Suprapubic skin (tissue), 4 donors: Measurements from ENCODE around the gene FRMPD4. TPM values are rescaled to one million over a fixed set of nuclear protein-coding genes. Genes with fewer than 3 reads are reported as not detected.

Experiments
- DNase-seq, 2 donors: peaks; one replicate each; pipeline ENCODE4 v3.0.0-alpha.2; 2019; ENCODE audit warnings: low spot score in 2 of 2
- H3K27ac ChIP-seq: fragments of 200-600 bp; sonication (generic); one replicate; pipeline ENCODE4 v1.5.1; 2019
- H3K27me3 ChIP-seq: fragments of 200-600 bp; sonication (generic); one replicate; pipeline ENCODE4 v1.5.1; 2019
- H3K36me3 ChIP-seq: fragments of 200-600 bp; sonication (generic); one replicate; pipeline ENCODE4 v1.5.1; 2019
- H3K4me1 ChIP-seq: fragments of 200-600 bp; sonication (generic); one replicate; pipeline ENCODE4 v1.5.1; 2019
- H3K4me3 ChIP-seq: fragments of 200-600 bp; sonication (generic); one replicate; pipeline ENCODE4 v1.5.1; 2019; ENCODE audit warnings: mild to moderate bottlenecking
- H3K9me3 ChIP-seq: fragments of 200-600 bp; sonication (generic); one replicate; pipeline ENCODE4 v1.5.1; 2019
- EP300 ChIP-seq: sonication (generic); formaldehyde crosslinking; IDR thresholded peaks from one replicate; pipeline ENCODE4 v1.6.1; 2017; ENCODE audit warnings: antibody characterized with exemption
- POLR2A ChIP-seq, 2 donors: fragments of 450-650 bp; IDR thresholded peaks; one replicate each; pipeline ENCODE4 v1.6.1; 2017; ENCODE audit warnings: antibody characterized with exemption in 2 of 2, mild to moderate bottlenecking in 2 of 2, moderate library complexity in 2 of 2
- POLR2AphosphoS5 ChIP-seq, 3 donors: sonication (generic); formaldehyde crosslinking; IDR thresholded peaks; one replicate each; pipeline ENCODE4 v1.6.1; 2017; ENCODE audit warnings: antibody characterized with exemption in 3 of 3
- WGBS: methylation state at CpG from one replicate; pipeline ENCODE4 v1.1.5; 2018; 5-methylcytosine and 5-hydroxymethylcytosine counted together
- total RNA-seq, 4 donors: library from RNA; depleted of rRNA; stranded (reverse); fragments of >200 nt; gene quantifications; one replicate each; pipeline ENCODE4 v1.1.0, GENCODE V29; 2016
- TF ChIP-seq, protein P1 (sequence below), 2 donors: fragments of 200-600 bp in 1 of 2; fragments of 450-650 bp in 1 of 2; sonication (generic) in 1 of 2; IDR thresholded peaks; one replicate each; pipeline ENCODE4 v1.5.1; 2016 to 2019; ENCODE audit warnings: antibody characterized with exemption in 2 of 2, mild to moderate bottlenecking in 1 of 2, moderate library complexity in 1 of 2

FRMPD4 gene
- total RNA-seq, 4 donors from 2014 or later = 0.08 to 0.13 TPM; not detected in 2

- H3K36me3 ChIP-seq = no peaks in the 10 kb centered on the region
- no peaks in the 10 kb centered on the region for H3K9me3 ChIP-seq
- no peaks in the 10 kb centered on the region for H3K27me3 ChIP-seq
- H3K4me3 ChIP-seq = no peak overlapping the region
- DNase-seq = no peak
- H3K4me1 ChIP-seq = no peaks in the 10 kb centered on the region
- no peak overlapping the region for H3K27ac ChIP-seq
- TF ChIP-seq, protein P1, sequence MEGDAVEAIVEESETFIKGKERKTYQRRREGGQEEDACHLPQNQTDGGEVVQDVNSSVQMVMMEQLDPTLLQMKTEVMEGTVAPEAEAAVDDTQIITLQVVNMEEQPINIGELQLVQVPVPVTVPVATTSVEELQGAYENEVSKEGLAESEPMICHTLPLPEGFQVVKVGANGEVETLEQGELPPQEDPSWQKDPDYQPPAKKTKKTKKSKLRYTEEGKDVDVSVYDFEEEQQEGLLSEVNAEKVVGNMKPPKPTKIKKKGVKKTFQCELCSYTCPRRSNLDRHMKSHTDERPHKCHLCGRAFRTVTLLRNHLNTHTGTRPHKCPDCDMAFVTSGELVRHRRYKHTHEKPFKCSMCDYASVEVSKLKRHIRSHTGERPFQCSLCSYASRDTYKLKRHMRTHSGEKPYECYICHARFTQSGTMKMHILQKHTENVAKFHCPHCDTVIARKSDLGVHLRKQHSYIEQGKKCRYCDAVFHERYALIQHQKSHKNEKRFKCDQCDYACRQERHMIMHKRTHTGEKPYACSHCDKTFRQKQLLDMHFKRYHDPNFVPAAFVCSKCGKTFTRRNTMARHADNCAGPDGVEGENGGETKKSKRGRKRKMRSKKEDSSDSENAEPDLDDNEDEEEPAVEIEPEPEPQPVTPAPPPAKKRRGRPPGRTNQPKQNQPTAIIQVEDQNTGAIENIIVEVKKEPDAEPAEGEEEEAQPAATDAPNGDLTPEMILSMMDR (IDR thresholded peaks at IDR 0.05) = no peak
- no peak for TF ChIP-seq POLR2AphosphoS5 (IDR thresholded peaks at IDR 0.05)
- TF ChIP-seq POLR2A (IDR thresholded peaks at IDR 0.05) = no peak
- TF ChIP-seq EP300 = no peak
- WGBS = 67% methylated on average over 2 of the region's 2 CpGs
Observed at GRCh38 chrX:12145402-12145801, 7.1 kb downstream of the FRMPD4 start.

DNA sequence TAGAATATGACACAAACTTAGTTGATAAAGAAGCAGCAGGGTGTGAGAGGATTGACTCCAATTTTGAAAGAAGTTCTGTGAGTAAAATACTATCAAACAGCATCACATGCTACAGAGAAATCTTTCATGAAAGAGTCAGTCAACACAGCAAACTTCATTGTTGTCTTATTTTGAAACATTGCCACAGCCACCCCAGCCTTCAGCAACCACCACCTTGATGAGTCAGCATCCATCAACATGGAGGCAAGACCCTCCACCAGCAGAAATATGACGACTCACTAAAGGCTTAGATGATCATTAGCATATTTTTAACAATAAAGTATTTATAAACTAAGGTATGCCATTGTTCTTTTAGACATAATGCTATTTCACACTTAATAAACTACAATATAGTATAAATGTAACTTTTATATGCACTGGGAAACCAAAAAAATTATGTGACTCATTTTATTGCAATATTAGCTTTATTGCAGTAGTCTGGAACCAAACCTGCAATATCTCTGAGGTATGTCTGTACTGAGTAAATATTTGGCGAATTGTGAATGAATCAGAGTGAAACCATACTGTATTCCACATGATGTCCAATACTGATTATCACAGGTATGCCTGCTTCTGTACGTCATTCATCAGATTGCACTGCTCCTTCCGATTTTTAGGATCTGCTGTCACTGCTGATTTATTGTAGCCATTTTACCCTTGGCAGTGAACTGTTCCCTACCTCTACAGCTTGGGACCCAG lies 11.6 kb downstream of the FRMPD4 start:
- WGBS = 68% methylated on average over 4 of the region's 4 CpGs

DNA sequence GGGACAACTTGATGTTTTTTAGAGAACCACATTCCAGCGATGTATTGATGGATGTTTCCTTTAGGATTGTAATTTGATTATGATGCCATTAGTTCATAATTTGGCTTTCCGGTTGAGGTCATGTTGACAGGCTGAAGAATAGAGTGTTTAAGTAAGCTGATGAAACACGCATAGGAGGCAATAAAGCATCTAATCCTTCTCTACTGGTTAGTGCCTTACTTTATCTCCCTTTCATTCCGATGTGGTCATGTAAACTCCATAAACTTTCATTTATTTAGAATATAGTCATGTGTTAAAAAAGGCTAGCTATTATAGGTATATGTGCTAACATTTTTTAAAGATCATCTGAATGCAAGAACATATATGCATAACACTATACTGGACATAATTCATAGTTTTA lies 15.0 kb downstream of the FRMPD4 start:
- Histone ChIP-seq H3K27me3 (no peaks in the 10 kb centered on the region), H3K4me1 (no peaks in the 10 kb centered on the region), H3K4me3 (no peak overlapping the region), H3K9me3 (no peaks in the 10 kb centered on the region), H3K36me3 (no peaks in the 10 kb centered on the region), H3K27ac (no peak overlapping the region)
- TF ChIP-seq, protein P1 (IDR thresholded peaks at IDR 0.05) = no peak
- TF ChIP-seq EP300 = no peak
- no peak for TF ChIP-seq POLR2AphosphoS5 (IDR thresholded peaks at IDR 0.05)
- no peak for TF ChIP-seq POLR2A (IDR thresholded peaks at IDR 0.05)
- no peak for DNase-seq
- WGBS = 90% methylated on average over 4 of the region's 4 CpGs

More for the DNA sequence above, 11.6 kb downstream of the FRMPD4 start:
- Histone ChIP-seq H3K36me3 (no peaks in the 10 kb centered on the region), H3K9me3 (no peaks in the 10 kb centered on the region), H3K4me3 (no peak overlapping the region), H3K27me3 (no peaks in the 10 kb centered on the region), H3K4me1 (no peaks in the 10 kb centered on the region), H3K27ac (no peak overlapping the region)
- no peak for DNase-seq
- TF ChIP-seq, protein P1 (IDR thresholded peaks at IDR 0.05) = no peak
- TF ChIP-seq EP300 (no peak), POLR2A (IDR thresholded peaks at IDR 0.05) (no peak), POLR2AphosphoS5 (IDR thresholded peaks at IDR 0.05) (no peak)

- no peaks in the 10 kb centered on the region for H3K4me1 ChIP-seq
- TF ChIP-seq, protein P1 (IDR thresholded peaks at IDR 0.05) = no peak
- TF ChIP-seq POLR2AphosphoS5 (IDR thresholded peaks at IDR 0.05) = no peak
- no peak overlapping the region for H3K4me3 ChIP-seq
- no peaks in the 10 kb centered on the region for H3K36me3 ChIP-seq
- no peaks in the 10 kb centered on the region for H3K27me3 ChIP-seq
- no peaks in the 10 kb centered on the region for H3K9me3 ChIP-seq
- H3K27ac ChIP-seq = no peak overlapping the region
- no peak for DNase-seq
- WGBS = 19% methylated on average over 1 of the region's 1 CpG
Observed at GRCh38 chrX:12153741-12154140, 15.5 kb downstream of the FRMPD4 start.

DNA sequence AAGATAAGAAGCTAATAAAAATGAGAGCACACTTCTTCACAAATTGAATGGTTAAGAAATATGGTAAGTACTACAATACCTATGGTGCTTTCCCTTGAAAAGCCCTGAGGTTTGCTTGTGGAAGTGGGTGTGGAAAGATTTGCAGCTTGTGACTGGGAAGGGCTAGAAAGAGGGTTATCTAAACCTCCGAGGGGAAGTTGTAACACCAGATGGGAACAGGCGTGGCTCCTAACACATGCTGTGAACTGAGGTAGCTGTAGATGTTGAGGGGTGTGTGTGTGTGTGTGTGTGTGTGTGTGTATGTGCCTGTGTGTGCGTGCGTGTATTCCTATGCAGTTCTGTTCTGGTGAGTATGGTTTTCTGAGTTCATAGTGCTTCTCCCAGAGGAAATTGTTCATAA lies 21.5 kb downstream of the FRMPD4 start:
- no peaks in the 10 kb centered on the region for H3K4me1 ChIP-seq
- WGBS = 46% methylated on average over 4 of the region's 4 CpGs
- no peaks in the 10 kb centered on the region for H3K9me3 ChIP-seq
- no peak for DNase-seq
- no peak overlapping the region for H3K27ac ChIP-seq
- H3K4me3 ChIP-seq = no peak overlapping the region
- no peaks in the 10 kb centered on the region for H3K27me3 ChIP-seq
- TF ChIP-seq, protein P1 (IDR thresholded peaks at IDR 0.05) = no peak
- TF ChIP-seq POLR2A (IDR thresholded peaks at IDR 0.05) (no peak), POLR2AphosphoS5 (IDR thresholded peaks at IDR 0.05) (no peak), EP300 (no peak)
- H3K36me3 ChIP-seq = no peaks in the 10 kb centered on the region
